Activated CD8-positive, alpha-beta T cell treated with anti-CD3 and anti-CD28 coated beads, Interleukin-2, amount 10 ng/mL, durations not matched to agents 7 days and 5 days (primary cell): ENCODE measurements around the gene LILRB5. TPM values are rescaled to one million over a fixed set of nuclear protein-coding genes. Genes with fewer than 3 reads are reported as not detected.
A peak's percentile ranks its signal among the peaks of the same experiment; 100 is the strongest.
"Not testable (repeated sequence)": the region's sequence is repeated elsewhere in the genome, so short reads cannot be mapped to it uniquely, and the experiment has no call there.

ENCODE experiments used
- ATAC-seq: fragments of 150-1000 bp; cut with Tn5 transposase; one replicate; pipeline ENCODE4 v1.10.0; 2021; ENCODE audit warnings: moderate library complexity
- CTCF ChIA-PET: fragments of 350-600 bp; sonication (Branson Sonifier 250); formaldehyde crosslinking; loops from one replicate; lab custom pipeline; 2021; ENCODE audit warnings: antibody characterized with exemption; lab: Charles Lee
- POLR2A ChIA-PET: fragments of 350-600 bp; sonication (Branson Sonifier 250); formaldehyde crosslinking; loops from one replicate; lab custom pipeline; 2021; ENCODE audit warnings: antibody characterized with exemption; lab: Charles Lee
- DNase-seq: peaks from one replicate; pipeline ENCODE4 v3.0.0-alpha.2; 2020
- H3K27ac Mint-ChIP-seq: one replicate; pipeline ENCODE4 v1.8.0; 2021; ENCODE audit warnings: mild to moderate bottlenecking, mixed read lengths
- H3K27me3 Mint-ChIP-seq: one replicate; pipeline ENCODE4 v1.8.0; 2021; ENCODE audit warnings: low read depth, mixed read lengths
- H3K36me3 Mint-ChIP-seq: one replicate; pipeline ENCODE4 v1.8.0; 2021; ENCODE audit warnings: low read depth, mixed read lengths
- H3K4me1 Mint-ChIP-seq: one replicate; pipeline ENCODE4 v1.8.0; 2021; ENCODE audit warnings: low read depth, mixed read lengths
- H3K4me3 Mint-ChIP-seq: one replicate; pipeline ENCODE4 v1.8.0; 2021; ENCODE audit warnings: mild to moderate bottlenecking, mixed read lengths
- H3K9me3 Mint-ChIP-seq: one replicate; pipeline ENCODE4 v1.8.0; 2022; ENCODE audit warnings: mixed read lengths; ENCODE audit not compliant: insufficient read depth
- total RNA-seq, 2 experiments: library from RNA; stranded (reverse); gene quantifications; one replicate each; pipeline ENCODE4 v1.2.3, GENCODE V29; 2021

The LILRB5 gene
- total RNA-seq, 2 experiments from 2014 or later: not detected

- CTCF ChIA-PET: interaction anchor here (1.2 kb wide), 1 partner anchor 17 kb away, joined by 4 read pairs; the partner anchor contains the start of gene TSEN34
- POLR2A ChIA-PET: no interaction called here
- Mint-ChIP-seq H3K27ac (peak overlapping the region; percentile 18), H3K4me1 (peaks cover 87% of the 10 kb centered on the region), H3K9me3 (no peaks in the 10 kb centered on the region), H3K4me3 (no peak overlapping the region), H3K36me3 (peaks cover 82% of the 10 kb centered on the region), H3K27me3 (no peaks in the 10 kb centered on the region)
- DNase-seq (no peak), ATAC-seq (no peak)
Observed at GRCh38 chr19:54207983-54208783, 48.9 kb downstream of the LILRB5 start.

GRCh38 chr19:54207676-54207982 lies 49.4 kb downstream of the LILRB5 start:
- ATAC-seq (no peak), DNase-seq (no peak)
- Mint-ChIP-seq H3K36me3 (peaks cover 82% of the 10 kb centered on the region), H3K27me3 (no peaks in the 10 kb centered on the region), H3K4me3 (no peak overlapping the region), H3K4me1 (peaks cover 91% of the 10 kb centered on the region), H3K9me3 (no peaks in the 10 kb centered on the region), H3K27ac (peak overlapping the region; percentile 35)
- POLR2A ChIA-PET: no interaction called here
- CTCF ChIA-PET: interaction anchor here (1.2 kb wide), 1 partner anchor 16 kb away, joined by 4 read pairs; the partner anchor contains the start of gene TSEN34

- POLR2A ChIA-PET: interaction anchor here (0.5 to 2.4 kb wide), 3 partner anchors 13 to 18 kb away, joined by 4 to 7 read pairs (median 4); partner anchors contain the start of genes MBOAT7 and TSEN34
- DNase-seq, ATAC-seq, H3K4me3 Mint-ChIP-seq, H3K27me3 Mint-ChIP-seq, H3K9me3 Mint-ChIP-seq: not testable (repeated sequence)
- CTCF ChIA-PET: interaction anchor here (2.1 kb wide), 1 partner anchor 59 kb away, joined by 5 read pairs; no protein-coding TSS in a partner anchor
- Mint-ChIP-seq H3K4me1 (peaks cover 95% of the 10 kb centered on the region), H3K27ac (peak overlapping the region; percentile 35), H3K36me3 (peaks cover 86% of the 10 kb centered on the region)
Observed at GRCh38 chr19:54207193-54207592, 49.9 kb downstream of the LILRB5 start.

GRCh38 chr19:54206831-54207177 lies 50.3 kb downstream of the LILRB5 start:
- no peak overlapping the region for H3K4me3 Mint-ChIP-seq
- H3K4me1 Mint-ChIP-seq: peaks cover 97% of the 10 kb centered on the region
- ChIA-PET CTCF (interaction anchor here (2.1 kb wide), 1 partner anchor 59 kb away, joined by 5 read pairs; no protein-coding TSS in a partner anchor), POLR2A (interaction anchor here (0.5 to 2.4 kb wide), 3 partner anchors 13 to 18 kb away, joined by 4 to 7 read pairs (median 4); partner anchors contain the start of genes MBOAT7 and TSEN34)
- DNase-seq: no peak
- ATAC-seq: no peak
- peaks cover 86% of the 10 kb centered on the region for H3K36me3 Mint-ChIP-seq
- no peaks in the 10 kb centered on the region for H3K9me3 Mint-ChIP-seq
- no peak overlapping the region for H3K27ac Mint-ChIP-seq
- H3K27me3 Mint-ChIP-seq: no peaks in the 10 kb centered on the region

GRCh38 chr19:54206030-54206830 lies 50.8 kb downstream of the LILRB5 start:
- Mint-ChIP-seq H3K4me3 (no peak overlapping the region), H3K36me3 (peaks cover 91% of the 10 kb centered on the region), H3K9me3 (no peaks in the 10 kb centered on the region), H3K27me3 (no peaks in the 10 kb centered on the region), H3K4me1 (peaks cover 98% of the 10 kb centered on the region), H3K27ac (no peak overlapping the region)
- DNase-seq: no peak
- ATAC-seq: no peak
- ChIA-PET POLR2A (interaction anchor here (1.3 to 2.4 kb wide), 2 partner anchors 15 to 17 kb away, joined by 4 to 7 read pairs; partner anchors contain the start of genes MBOAT7 and TSEN34), CTCF (interaction anchor here (1.1 to 2.1 kb wide), 4 partner anchors 16 to 60 kb away, joined by 3 to 5 read pairs (median 4); partner anchors contain the start of genes MBOAT7 and TSEN34)

GRCh38 chr19:54204767-54205468 lies 52.2 kb downstream of the LILRB5 start:
- Mint-ChIP-seq H3K4me1 (peaks cover 91% of the 10 kb centered on the region), H3K27me3 (no peaks in the 10 kb centered on the region)

GRCh38 chr19:54203151-54203611 lies 53.9 kb downstream of the LILRB5 start:
- H3K36me3 Mint-ChIP-seq: peaks cover 75% of the 10 kb centered on the region
- ATAC-seq: no peak

More at GRCh38 chr19:54204767-54205468, 52.2 kb downstream of the LILRB5 start:
- CTCF ChIA-PET: interaction anchor here (1.2 to 1.5 kb wide), 3 partner anchors 16 to 61 kb away, joined by 3 to 5 read pairs (median 3); partner anchors contain the start of gene MBOAT7
- Mint-ChIP-seq H3K27ac (no peak overlapping the region), H3K9me3 (no peaks in the 10 kb centered on the region), H3K36me3 (peaks cover 87% of the 10 kb centered on the region), H3K4me3 (no peak overlapping the region)
- POLR2A ChIA-PET: interaction anchor here (0.9 to 2.4 kb wide), 3 partner anchors 13 to 46 kb away, joined by 3 to 7 read pairs (median 4); partner anchors contain the start of genes LENG1 and MBOAT7
- DNase-seq (no peak), ATAC-seq (no peak)

GRCh38 chr19:54201980-54202379 lies 55.1 kb downstream of the LILRB5 start:
- no peak for DNase-seq
- Mint-ChIP-seq H3K27me3 (no peaks in the 10 kb centered on the region), H3K9me3 (no peaks in the 10 kb centered on the region), H3K36me3 (peaks cover 64% of the 10 kb centered on the region), H3K4me1 (peaks cover 69% of the 10 kb centered on the region), H3K4me3 (peak overlapping the region; percentile 100), H3K27ac (peak overlapping the region; percentile 100)
- POLR2A ChIA-PET: interaction anchor here (3.9 to 4.1 kb wide), 2 partner anchors 9 to 13 kb away, joined by 41 to 103 read pairs; partner anchors contain the start of genes MBOAT7 and TSEN34
- no peak for ATAC-seq
- CTCF ChIA-PET: interaction anchor here (1.2 to 2.0 kb wide), 2 partner anchors 10 to 11 kb away, joined by 4 read pairs; partner anchors contain the start of gene TSEN34

More at GRCh38 chr19:54203151-54203611, 53.9 kb downstream of the LILRB5 start:
- Mint-ChIP-seq H3K9me3 (no peaks in the 10 kb centered on the region), H3K4me1 (peaks cover 81% of the 10 kb centered on the region), H3K27me3 (no peaks in the 10 kb centered on the region), H3K4me3 (peak overlapping the region; percentile 100), H3K27ac (no peak overlapping the region)
- POLR2A ChIA-PET: interaction anchor here (4.1 kb wide), 1 partner anchor 14 kb away, joined by 103 read pairs; the partner anchor contains the start of genes MBOAT7 and TSEN34
- CTCF ChIA-PET: interaction anchor here (2.0 kb wide), 1 partner anchor 12 kb away, joined by 4 read pairs; the partner anchor contains the start of gene TSEN34
- no peak for DNase-seq

- POLR2A ChIA-PET: interaction anchor here (0.6 to 4.1 kb wide), 16 partner anchors 9 to 1206 kb away, joined by 3 to 103 read pairs (median 5); partner anchors contain the start of genes CNOT3, LENG1, MBOAT7 and MYADM
- Mint-ChIP-seq H3K4me3 (peak overlapping the region; percentile 100), H3K27ac (peak overlapping the region; percentile 100), H3K27me3 (no peaks in the 10 kb centered on the region), H3K4me1 (peaks cover 62% of the 10 kb centered on the region), H3K36me3 (peaks cover 57% of the 10 kb centered on the region), H3K9me3 (no peaks in the 10 kb centered on the region)
- ATAC-seq: peak; percentile 37
- DNase-seq: no peak
- CTCF ChIA-PET: interaction anchor here (0.8 to 1.2 kb wide), 4 partner anchors 9 to 31 kb away, joined by 3 to 5 read pairs (median 4); partner anchors contain the start of gene MBOAT7
Observed at GRCh38 chr19:54201172-54201701, 55.8 kb downstream of the LILRB5 start.
